ENCODE results near the gene POC5.
"Not testable (repeated sequence)": the region's sequence is repeated elsewhere in the genome, so short reads cannot be mapped to it uniquely, and the experiment has no call there.

GRCh38 chr5:75726224-75726623 is 9.0 kb upstream of the POC5 start:
- TF ChIP-seq CTCF, POLR2A (IDR thresholded peaks at IDR 0.05): not testable (repeated sequence)

All from lower leg skin (tissue), 3 donors.